A673 (cell line): ENCODE data around the gene SNX32. TPM values are rescaled to one million over a fixed set of nuclear protein-coding genes. Genes with fewer than 3 reads are reported as not detected.

Experiments
- BruUV-seq: library from RNA; stranded (reverse); fragments of 400-500 nt; replicated peaks from 2 replicates; lab custom pipeline; 2021; lab: Mats Ljungman, UMichigan
- CTCF ChIA-PET: fragments of 300-600 bp; sonication (Branson Sonifier 250); formaldehyde crosslinking; loops from one replicate; lab custom pipeline; 2022; ENCODE audit warnings: antibody characterized with exemption; lab: Charles Lee
- POLR2A ChIA-PET: fragments of 300-600 bp; sonication (Branson Sonifier 250); formaldehyde crosslinking; loops from one replicate; lab custom pipeline; 2022; ENCODE audit warnings: antibody characterized with exemption; ENCODE audit not compliant: low non-redundant PET; lab: Charles Lee
- DNase-seq: peaks from one replicate; pipeline ENCODE4 v3.0.0-alpha.2; 2015; ENCODE audit warnings: low spot score
- H3K27ac ChIP-seq: fragments of 200-600 bp; sonication (generic); 2 replicates; pipeline ENCODE4 v1.5.1; 2016; ENCODE audit warnings: mixed run types, low read depth, mild to moderate bottlenecking, mixed read lengths, antibody characterized with exemption, low read length; ENCODE audit not compliant: poor library complexity, severe bottlenecking
- H3K27me3 ChIP-seq: fragments of 200-600 bp; sonication (generic); replicated peaks from 2 replicates; pipeline ENCODE4 v1.6.1; 2017; ENCODE audit warnings: mixed run types, low read depth, mild to moderate bottlenecking, mixed read lengths, antibody characterized with exemption, low read length; ENCODE audit not compliant: insufficient read depth, poor library complexity
- H3K36me3 ChIP-seq: fragments of 200-600 bp; sonication (generic); 2 replicates; pipeline ENCODE4 v1.6.1; 2016; ENCODE audit warnings: mixed run types, mild to moderate bottlenecking, mixed read lengths, antibody characterized with exemption, low read length; ENCODE audit not compliant: insufficient read depth, poor library complexity, severe bottlenecking
- H3K4me1 ChIP-seq: fragments of 200-600 bp; sonication (generic); 2 replicates; pipeline ENCODE4 v1.6.1; 2017; ENCODE audit warnings: mixed run types, mild to moderate bottlenecking, mixed read lengths, antibody characterized with exemption, low read length; ENCODE audit not compliant: insufficient read depth, poor library complexity, severe bottlenecking
- H3K4me3 ChIP-seq: fragments of 200-600 bp; sonication (generic); 2 replicates; pipeline ENCODE4 v1.5.1; 2016; ENCODE audit warnings: low read depth, mixed run types, mild to moderate bottlenecking, mixed read lengths, low read length; ENCODE audit not compliant: poor library complexity, severe bottlenecking
- H3K9me3 ChIP-seq: fragments of 200-600 bp; sonication (generic); 2 replicates; pipeline ENCODE4 v1.6.1; 2016; ENCODE audit warnings: mixed run types, low read depth, mild to moderate bottlenecking, mixed read lengths, antibody characterized with exemption, low read length; ENCODE audit not compliant: poor library complexity, severe bottlenecking
- EZH2 ChIP-seq: fragments of 200-600 bp; sonication (generic); IDR thresholded peaks from 2 replicates; pipeline ENCODE4 v1.6.1; 2017; ENCODE audit warnings: borderline replicate concordance, low read depth, mild to moderate bottlenecking, mixed read lengths, antibody characterized with exemption, low read length; ENCODE audit not compliant: poor library complexity, severe bottlenecking
- intact Hi-C: fragments of 100-400 bp; cut with micrococcal nuclease; formaldehyde crosslinking; loops from one replicate; pipeline ENCODE4 v1.10.0; 2022; ENCODE audit not compliant: unreplicated experiment
- total RNA-seq: library from RNA; stranded (reverse); gene quantifications from 2 replicates; pipeline ENCODE4 v1.2.3, GENCODE V29; 2021
- TF ChIP-seq, protein P1 (sequence below): fragments of 300-800, 200-600 bp; sonication (generic); conservative IDR thresholded peaks from 2 replicates; pipeline ENCODE4 v1.5.1; 2017; ENCODE audit warnings: low read depth, mild to moderate bottlenecking, antibody characterized with exemption, low read length, moderate library complexity, mixed read lengths

The SNX32 gene
- total RNA-seq, 1 experiment from 2014 or later, result 2.1 TPM

DNA sequence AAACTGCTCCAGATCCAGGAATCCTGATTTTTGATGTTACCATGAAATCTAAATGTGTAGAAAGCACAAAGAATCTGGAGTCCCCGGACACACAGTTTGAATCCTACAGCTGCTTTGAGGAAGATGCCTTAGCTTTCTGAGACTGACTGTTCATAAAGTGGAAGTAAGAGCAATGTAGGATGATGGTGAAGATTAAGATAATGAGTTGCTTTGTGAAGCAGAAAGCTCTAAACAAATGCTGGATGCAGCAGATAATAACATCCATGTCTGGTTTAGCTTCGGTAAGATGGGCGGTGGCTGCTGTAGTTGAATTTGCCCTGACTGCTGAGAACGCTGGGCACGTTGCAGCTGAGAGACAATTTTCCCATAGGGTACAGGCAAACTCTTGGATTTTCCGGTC, 26.8 kb upstream of the SNX32 start:
- intact Hi-C loops, result no loop called here
- H3K4me3 ChIP-seq, result no peak overlapping the region
- ChIA-PET POLR2A (no interaction called here), CTCF (no interaction called here)
- no peaks in the 10 kb centered on the region for H3K27me3 ChIP-seq
- H3K27ac ChIP-seq, result no peak overlapping the region
- TF ChIP-seq, protein P1, sequence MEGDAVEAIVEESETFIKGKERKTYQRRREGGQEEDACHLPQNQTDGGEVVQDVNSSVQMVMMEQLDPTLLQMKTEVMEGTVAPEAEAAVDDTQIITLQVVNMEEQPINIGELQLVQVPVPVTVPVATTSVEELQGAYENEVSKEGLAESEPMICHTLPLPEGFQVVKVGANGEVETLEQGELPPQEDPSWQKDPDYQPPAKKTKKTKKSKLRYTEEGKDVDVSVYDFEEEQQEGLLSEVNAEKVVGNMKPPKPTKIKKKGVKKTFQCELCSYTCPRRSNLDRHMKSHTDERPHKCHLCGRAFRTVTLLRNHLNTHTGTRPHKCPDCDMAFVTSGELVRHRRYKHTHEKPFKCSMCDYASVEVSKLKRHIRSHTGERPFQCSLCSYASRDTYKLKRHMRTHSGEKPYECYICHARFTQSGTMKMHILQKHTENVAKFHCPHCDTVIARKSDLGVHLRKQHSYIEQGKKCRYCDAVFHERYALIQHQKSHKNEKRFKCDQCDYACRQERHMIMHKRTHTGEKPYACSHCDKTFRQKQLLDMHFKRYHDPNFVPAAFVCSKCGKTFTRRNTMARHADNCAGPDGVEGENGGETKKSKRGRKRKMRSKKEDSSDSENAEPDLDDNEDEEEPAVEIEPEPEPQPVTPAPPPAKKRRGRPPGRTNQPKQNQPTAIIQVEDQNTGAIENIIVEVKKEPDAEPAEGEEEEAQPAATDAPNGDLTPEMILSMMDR, result no peak
- no peak for TF ChIP-seq EZH2
- no TSS peak for BruUV-seq
- no peaks in the 10 kb centered on the region for H3K9me3 ChIP-seq
- no peaks in the 10 kb centered on the region for H3K36me3 ChIP-seq
- DNase-seq, result no peak
- H3K4me1 ChIP-seq, result no peaks in the 10 kb centered on the region

DNA sequence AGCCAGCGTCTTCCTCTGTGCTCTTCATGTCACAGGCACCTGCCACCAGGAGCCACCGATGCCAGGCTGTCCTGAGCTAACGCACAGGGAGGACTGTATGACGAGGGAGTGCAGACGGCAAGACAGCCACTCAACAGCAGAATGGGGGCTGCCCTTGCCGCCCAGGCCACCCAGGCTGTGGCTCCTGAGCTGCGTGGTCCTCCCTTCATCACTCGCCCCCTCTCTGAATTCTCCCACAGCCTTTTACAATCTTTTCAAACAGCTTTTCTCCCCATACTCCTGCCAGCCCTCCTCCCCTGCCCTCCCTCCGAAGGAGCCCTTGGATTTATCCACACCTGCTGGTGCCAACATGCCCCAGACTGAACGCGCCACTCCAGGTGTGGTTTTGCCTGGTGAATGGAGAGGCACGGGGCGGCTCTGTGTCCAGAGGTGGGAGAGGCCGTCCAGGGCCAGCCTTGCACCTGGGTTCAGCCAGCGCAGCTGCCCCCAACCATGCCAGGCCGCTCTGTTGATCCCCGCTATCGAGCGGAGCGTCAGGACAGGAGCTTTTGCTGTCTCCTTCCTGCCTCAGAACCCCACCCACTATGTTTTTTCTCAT, 24.9 kb upstream of the SNX32 start:
- Histone ChIP-seq H3K9me3 (no peaks in the 10 kb centered on the region), H3K4me1 (no peaks in the 10 kb centered on the region), H3K36me3 (no peaks in the 10 kb centered on the region), H3K4me3 (no peak overlapping the region), H3K27ac (no peak overlapping the region), H3K27me3 (no peaks in the 10 kb centered on the region)
- no peak for TF ChIP-seq EZH2
- TF ChIP-seq, protein P1, result no peak
- ChIA-PET CTCF (interaction anchor here (1.4 kb wide), 1 partner anchor 29 kb away, joined by 4 read pairs; no protein-coding TSS in a partner anchor), POLR2A (interaction anchor here (0.6 kb wide), 1 partner anchor 178 kb away, joined by 9 read pairs; no protein-coding TSS in a partner anchor)
- intact Hi-C loops, result no loop called here
- no peak for DNase-seq
- no TSS peak for BruUV-seq

- no peak for DNase-seq
- no peak for TF ChIP-seq EZH2
- TF ChIP-seq, protein P1, result no peak
- BruUV-seq, result no TSS peak
- H3K27ac ChIP-seq, result no peak overlapping the region
- H3K9me3 ChIP-seq, result no peaks in the 10 kb centered on the region
- H3K27me3 ChIP-seq, result no peaks in the 10 kb centered on the region
- no peaks in the 10 kb centered on the region for H3K4me1 ChIP-seq
- no peak overlapping the region for H3K4me3 ChIP-seq
- POLR2A ChIA-PET, result interaction anchor here (0.6 kb wide), 1 partner anchor 177 kb away, joined by 9 read pairs; no protein-coding TSS in a partner anchor
- intact Hi-C loops, result no loop called here
- CTCF ChIA-PET, result interaction anchor here (1.4 kb wide), 1 partner anchor 30 kb away, joined by 4 read pairs; no protein-coding TSS in a partner anchor
- no peaks in the 10 kb centered on the region for H3K36me3 ChIP-seq
Measured at GRCh38 chr11:65809496-65809895, 24.3 kb upstream of the SNX32 start.
